Neural cell (in vitro differentiated cells): ENCODE results near the gene MIGA2. TPM values are rescaled to one million over a fixed set of nuclear protein-coding genes. Genes with fewer than 3 reads are reported as not detected.

Experiments used
- H2AFZ ChIP-seq: fragments of 200-600, 300-800 bp; sonication (generic), shearing (Covaris generic); 2 replicates; pipeline ENCODE4 v1.6.0; 2014; ENCODE audit warnings: low read depth, mild to moderate bottlenecking, antibody characterized with exemption, low read length, moderate library complexity
- H3F3A ChIP-seq: fragments of 200-600 bp; shearing (Covaris generic); 2 replicates; pipeline ENCODE4 v1.6.1; 2016; ENCODE audit warnings: mild to moderate bottlenecking, moderate library complexity, mixed read lengths, antibody characterized with exemption, low read length; ENCODE audit not compliant: insufficient read depth, poor library complexity, severe bottlenecking
- H3K27ac ChIP-seq: fragments of 200-600, 300-800 bp; sonication (generic), shearing (Covaris generic); 2 replicates; pipeline ENCODE4 v1.5.1; 2014; ENCODE audit warnings: mild to moderate bottlenecking, low read length, moderate library complexity
- H3K27me3 ChIP-seq: fragments of 300-800, 200-600 bp; sonication (generic), shearing (Covaris generic); 2 replicates; pipeline ENCODE4 v1.6.0; 2014; ENCODE audit warnings: mild to moderate bottlenecking, low read depth, low read length, moderate library complexity; ENCODE audit not compliant: insufficient read depth
- H3K36me3 ChIP-seq: fragments of 300-800, 200-600 bp; sonication (generic), shearing (Covaris generic); 2 replicates; pipeline ENCODE4 v1.5.1; 2014; ENCODE audit warnings: mild to moderate bottlenecking, antibody characterized with exemption, low read length, moderate library complexity; ENCODE audit not compliant: insufficient read depth
- H3K4me2 ChIP-seq: fragments of 300-800, 200-600 bp; sonication (generic), shearing (Covaris generic); 2 replicates; pipeline ENCODE4 v1.6.0; 2014; ENCODE audit warnings: mild to moderate bottlenecking, low read length
- H3K4me3 ChIP-seq: fragments of 300-800, 200-600 bp; sonication (generic), shearing (Covaris generic); 2 replicates; pipeline ENCODE4 v1.5.1; 2014; ENCODE audit warnings: mild to moderate bottlenecking, low read length, moderate library complexity
- H3K79me2 ChIP-seq: fragments of 200-600 bp; shearing (Covaris generic); replicated peaks from 2 replicates; pipeline ENCODE4 v1.6.0; 2014; ENCODE audit warnings: mild to moderate bottlenecking, low read length, moderate library complexity; ENCODE audit not compliant: insufficient read depth
- H3K9ac ChIP-seq: fragments of 300-800, 200-600 bp; sonication (generic), shearing (Covaris generic); 2 replicates; pipeline ENCODE4 v1.6.1; 2016; ENCODE audit warnings: mild to moderate bottlenecking, low read length, mixed read lengths
- H3K9me2 ChIP-seq: fragments of 200-600 bp; shearing (Covaris generic); 2 replicates; pipeline ENCODE4 v1.6.1; 2016; ENCODE audit warnings: mild to moderate bottlenecking, low read length, mixed read lengths; ENCODE audit not compliant: insufficient read depth
- H3K9me3 ChIP-seq: fragments of 200-600, 300-800 bp; sonication (generic), shearing (Covaris generic); 2 replicates; pipeline ENCODE4 v1.6.1; 2016; ENCODE audit warnings: mild to moderate bottlenecking, mixed run types, low read length, moderate library complexity, mixed read lengths
- H4K20me1 ChIP-seq: fragments of 200-600 bp; shearing (Covaris generic); 2 replicates; pipeline ENCODE4 v1.6.1; 2016; ENCODE audit warnings: mild to moderate bottlenecking, mixed run types; ENCODE audit not compliant: insufficient read depth
- CTCF ChIP-seq: fragments of 450-650 bp; IDR thresholded peaks from 2 replicates; pipeline ENCODE4 v1.5.1; 2014; ENCODE audit warnings: antibody characterized with exemption, mild to moderate bottlenecking, moderate library complexity; ENCODE audit not compliant: poor library complexity, severe bottlenecking
- EP300 ChIP-seq: fragments of 450-650 bp; conservative IDR thresholded peaks from 2 replicates; pipeline ENCODE4 v1.6.1; 2014; ENCODE audit warnings: antibody characterized with exemption, mild to moderate bottlenecking, moderate library complexity; ENCODE audit not compliant: poor library complexity, severe bottlenecking
- EZH2 ChIP-seq: fragments of 200-600, 300-800 bp; shearing (Covaris generic), sonication (generic); IDR thresholded peaks from 2 replicates; pipeline ENCODE4 v1.6.1; 2014; ENCODE audit warnings: antibody characterized with exemption, low read length, borderline replicate concordance, mild to moderate bottlenecking; ENCODE audit not compliant: insufficient read depth, poor library complexity, severe bottlenecking
- MXI1 ChIP-seq: fragments of 450-650 bp; conservative IDR thresholded peaks from 2 replicates; pipeline ENCODE4 v1.6.1; 2014; ENCODE audit warnings: antibody characterized with exemption, mild to moderate bottlenecking; ENCODE audit not compliant: poor library complexity, severe bottlenecking
- POLR2AphosphoS5 ChIP-seq: IDR thresholded peaks from 2 replicates; pipeline ENCODE4 v1.6.1; 2012
- RAD21 ChIP-seq: fragments of 450-650 bp; conservative IDR thresholded peaks from 2 replicates; pipeline ENCODE4 v1.6.1; 2014; ENCODE audit warnings: antibody characterized with exemption, mild to moderate bottlenecking, moderate library complexity
- SMC3 ChIP-seq: fragments of 450-650 bp; conservative IDR thresholded peaks from 2 replicates; pipeline ENCODE4 v1.6.1; 2014; ENCODE audit warnings: antibody characterized with exemption, mild to moderate bottlenecking, moderate library complexity; ENCODE audit not compliant: poor library complexity
- TAF1 ChIP-seq: IDR thresholded peaks from 2 replicates; pipeline ENCODE4 v1.6.1; 2012; ENCODE audit warnings: low read depth
- polyA minus RNA-seq: library from RNA; depleted of rRNA, polyadenylated mRNA; stranded (reverse); fragments of >200 nt; gene quantifications from 2 replicates; pipeline ENCODE4 v1.2.3, GENCODE V29; 2014
- polyA plus RNA-seq: library from polyadenylated mRNA; depleted of rRNA; stranded (reverse); fragments of >200 nt; gene quantifications from 2 replicates; pipeline ENCODE4 v1.2.3, GENCODE V29; 2014
- TF ChIP-seq, protein P1 (sequence below): IDR thresholded peaks from 2 replicates; pipeline ENCODE4 v1.6.1; 2012; ENCODE audit warnings: borderline replicate concordance

MIGA2 gene
- polyA plus RNA-seq: 42.4 and 73.6 TPM in 2 replicates
- 23.9 and 27.1 TPM in 2 replicates for polyA minus RNA-seq

GRCh38 chr9:129036241-129036922 is at the start of gene MIGA2:
TSS of gene MIGA2 (plus strand) at chr9:129036626. CDS start at chr9:129040595, 3,969 bp downstream.
- Histone ChIP-seq H3F3A (no peaks in the 10 kb centered on the region), H3K27ac (peak within 1 kb of the TSS; percentile 71), H3K4me3 (peak within 1 kb of the TSS; percentile 99), H3K79me2 (peaks cover 9% of the 10 kb centered on the region), H3K4me2 (peak within 1 kb of the TSS; percentile 68), H3K9me2 (no peaks in the 10 kb centered on the region), H3K36me3 (peaks cover under 1% of the 10 kb centered on the region), H2AFZ (peak within 1 kb of the TSS; percentile 88), H3K9me3 (no peaks in the 10 kb centered on the region), H4K20me1 (no peaks in the 10 kb centered on the region), H3K9ac (peak within 1 kb of the TSS; percentile 86), H3K27me3 (no peaks in the 10 kb centered on the region)
- peak; percentile 18 for TF ChIP-seq RAD21
- TF ChIP-seq MXI1: peak; percentile 91
- peak; percentile 29 for TF ChIP-seq EP300
- peak; percentile 11 for TF ChIP-seq CTCF
- TF ChIP-seq TAF1: peak; percentile 87
- peak; percentile 78 for TF ChIP-seq POLR2AphosphoS5
- peak; percentile 43 for TF ChIP-seq SMC3
- TF ChIP-seq EZH2: no peak
- TF ChIP-seq, protein P1, sequence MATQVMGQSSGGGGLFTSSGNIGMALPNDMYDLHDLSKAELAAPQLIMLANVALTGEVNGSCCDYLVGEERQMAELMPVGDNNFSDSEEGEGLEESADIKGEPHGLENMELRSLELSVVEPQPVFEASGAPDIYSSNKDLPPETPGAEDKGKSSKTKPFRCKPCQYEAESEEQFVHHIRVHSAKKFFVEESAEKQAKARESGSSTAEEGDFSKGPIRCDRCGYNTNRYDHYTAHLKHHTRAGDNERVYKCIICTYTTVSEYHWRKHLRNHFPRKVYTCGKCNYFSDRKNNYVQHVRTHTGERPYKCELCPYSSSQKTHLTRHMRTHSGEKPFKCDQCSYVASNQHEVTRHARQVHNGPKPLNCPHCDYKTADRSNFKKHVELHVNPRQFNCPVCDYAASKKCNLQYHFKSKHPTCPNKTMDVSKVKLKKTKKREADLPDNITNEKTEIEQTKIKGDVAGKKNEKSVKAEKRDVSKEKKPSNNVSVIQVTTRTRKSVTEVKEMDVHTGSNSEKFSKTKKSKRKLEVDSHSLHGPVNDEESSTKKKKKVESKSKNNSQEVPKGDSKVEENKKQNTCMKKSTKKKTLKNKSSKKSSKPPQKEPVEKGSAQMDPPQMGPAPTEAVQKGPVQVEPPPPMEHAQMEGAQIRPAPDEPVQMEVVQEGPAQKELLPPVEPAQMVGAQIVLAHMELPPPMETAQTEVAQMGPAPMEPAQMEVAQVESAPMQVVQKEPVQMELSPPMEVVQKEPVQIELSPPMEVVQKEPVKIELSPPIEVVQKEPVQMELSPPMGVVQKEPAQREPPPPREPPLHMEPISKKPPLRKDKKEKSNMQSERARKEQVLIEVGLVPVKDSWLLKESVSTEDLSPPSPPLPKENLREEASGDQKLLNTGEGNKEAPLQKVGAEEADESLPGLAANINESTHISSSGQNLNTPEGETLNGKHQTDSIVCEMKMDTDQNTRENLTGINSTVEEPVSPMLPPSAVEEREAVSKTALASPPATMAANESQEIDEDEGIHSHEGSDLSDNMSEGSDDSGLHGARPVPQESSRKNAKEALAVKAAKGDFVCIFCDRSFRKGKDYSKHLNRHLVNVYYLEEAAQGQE: peak; percentile 84

GRCh38 chr9:128986671-128987070 is 49.8 kb upstream of the MIGA2 start:
- H3K9me2 ChIP-seq: no peaks in the 10 kb centered on the region
- no peaks in the 10 kb centered on the region for H4K20me1 ChIP-seq
- no peaks in the 10 kb centered on the region for H3F3A ChIP-seq
- no peak overlapping the region for H3K4me3 ChIP-seq
- no peaks in the 10 kb centered on the region for H3K9me3 ChIP-seq
- H2AFZ ChIP-seq: no peak overlapping the region
- no peaks in the 10 kb centered on the region for H3K36me3 ChIP-seq
- no peaks in the 10 kb centered on the region for H3K27me3 ChIP-seq
- no peak overlapping the region for H3K4me2 ChIP-seq
- TF ChIP-seq POLR2AphosphoS5 (no peak), EZH2 (no peak)
- H3K27ac ChIP-seq: no peak overlapping the region
- no peak overlapping the region for H3K9ac ChIP-seq
- no peaks in the 10 kb centered on the region for H3K79me2 ChIP-seq
